WTC11 (cell line): ENCODE measurements around the gene ATP9B. TPM values are rescaled to one million over a fixed set of nuclear protein-coding genes. Genes with fewer than 3 reads are reported as not detected.
A peak's percentile ranks its signal among the peaks of the same experiment; 100 is the strongest.

ENCODE experiments used
- ATAC-seq: fragments of 200-7000 bp; cut with Tn5 transposase; 2 replicates; pipeline ENCODE4 v1.10.0; 2021; ENCODE audit warnings: mild to moderate bottlenecking, moderate library complexity
- CTCF ChIA-PET: fragments of 300-600 bp; sonication (Branson Sonifier 250); formaldehyde crosslinking; loops from one replicate; lab custom pipeline; 2021; ENCODE audit warnings: antibody characterized with exemption; lab: Charles Lee
- POLR2A ChIA-PET: fragments of 350-600 bp; sonication (Branson Sonifier 250); formaldehyde crosslinking; loops from one replicate; lab custom pipeline; 2021; ENCODE audit warnings: antibody characterized with exemption; lab: Charles Lee
- DNase-seq: peaks from one replicate; pipeline ENCODE4 v3.0.0; 2021; ENCODE audit warnings: low spot score
- H3K27ac Mint-ChIP-seq: 2 replicates; pipeline ENCODE4 v1.8.0; 2021; ENCODE audit warnings: mixed read lengths
- H3K27me3 Mint-ChIP-seq: 2 replicates; pipeline ENCODE4 v1.8.0; 2021; ENCODE audit warnings: low read depth, mild to moderate bottlenecking, moderate library complexity, mixed read lengths
- H3K36me3 Mint-ChIP-seq: 2 replicates; pipeline ENCODE4 v1.8.0; 2021; ENCODE audit warnings: mixed read lengths
- H3K4me1 Mint-ChIP-seq: 2 replicates; pipeline ENCODE4 v1.8.0; 2022; ENCODE audit warnings: mixed read lengths
- H3K4me3 Mint-ChIP-seq: 2 replicates; pipeline ENCODE4 v1.8.0; 2021; ENCODE audit warnings: mild to moderate bottlenecking, moderate library complexity, mixed read lengths
- H3K9me3 Mint-ChIP-seq: 2 replicates; pipeline ENCODE4 v1.8.0; 2021; ENCODE audit warnings: mixed read lengths
- ARID4B ChIP-seq: sonication (generic); formaldehyde crosslinking; IDR thresholded peaks from 2 replicates; pipeline ENCODE4 v1.8.0; 2023; ENCODE audit warnings: missing genetic modification reagents, mild to moderate bottlenecking, borderline replicate concordance
- CREM ChIP-seq: sonication (generic); formaldehyde crosslinking; IDR thresholded peaks from 2 replicates; pipeline ENCODE4 v1.8.1; 2022; ENCODE audit warnings: mild to moderate bottlenecking, missing genetic modification reagents, moderate library complexity
- ERG ChIP-seq: fragments of 250-450 bp; sonication (Bioruptor Pico); IDR thresholded peaks from 2 replicates; pipeline ENCODE4 v1.8.0; 2021; ENCODE audit warnings: mild to moderate bottlenecking
- ESRRA ChIP-seq: sonication (generic); formaldehyde crosslinking; IDR thresholded peaks from 2 replicates; pipeline ENCODE4 v1.8.1; 2022; ENCODE audit warnings: mild to moderate bottlenecking, missing genetic modification reagents, borderline replicate concordance
- FOXP1 ChIP-seq: sonication (generic); formaldehyde crosslinking; IDR thresholded peaks from 2 replicates; pipeline ENCODE4 v1.8.0; 2022; ENCODE audit warnings: missing genetic modification reagents, mild to moderate bottlenecking, moderate library complexity, borderline replicate concordance
- FOXP4 ChIP-seq: sonication (generic); formaldehyde crosslinking; IDR thresholded peaks from 2 replicates; pipeline ENCODE4 v1.8.0; 2022; ENCODE audit warnings: mild to moderate bottlenecking, missing genetic modification reagents
- GRHL2 ChIP-seq: fragments of 250-450 bp; sonication (Bioruptor Pico); IDR thresholded peaks from 2 replicates; pipeline ENCODE4 v1.8.0; 2022; ENCODE audit warnings: mild to moderate bottlenecking, moderate library complexity; ENCODE audit not compliant: insufficient replicate concordance, severe bottlenecking
- JUN ChIP-seq: sonication (generic); formaldehyde crosslinking; IDR thresholded peaks from 2 replicates; pipeline ENCODE4 v1.8.0; 2023; ENCODE audit warnings: mild to moderate bottlenecking, missing genetic modification reagents
- KAT7 ChIP-seq: sonication (generic); formaldehyde crosslinking; IDR thresholded peaks from 2 replicates; pipeline ENCODE4 v1.8.1; 2023; ENCODE audit warnings: missing genetic modification reagents, mild to moderate bottlenecking, borderline replicate concordance
- MAX ChIP-seq: sonication (generic); formaldehyde crosslinking; IDR thresholded peaks from 2 replicates; pipeline ENCODE4 v1.8.0; 2022; ENCODE audit warnings: mild to moderate bottlenecking, missing genetic modification reagents
- MYBL2 ChIP-seq: sonication (generic); formaldehyde crosslinking; IDR thresholded peaks from 2 replicates; pipeline ENCODE4 v1.8.1; 2023; ENCODE audit warnings: mild to moderate bottlenecking, moderate library complexity, missing genetic modification reagents
- NFATC4 ChIP-seq: fragments of 250-450 bp; sonication (Bioruptor Pico); IDR thresholded peaks from 2 replicates; pipeline ENCODE4 v1.9.0; 2021; ENCODE audit warnings: mild to moderate bottlenecking
- NFE2L1 ChIP-seq: sonication (generic); formaldehyde crosslinking; IDR thresholded peaks from 2 replicates; pipeline ENCODE4 v1.8.1; 2023; ENCODE audit warnings: missing genetic modification reagents
- OVOL2 ChIP-seq: fragments of 250-450 bp; sonication (Bioruptor Pico); IDR thresholded peaks from 2 replicates; pipeline ENCODE4 v1.9.0; 2021; ENCODE audit warnings: mild to moderate bottlenecking, borderline replicate concordance
- USF1 ChIP-seq: sonication (generic); formaldehyde crosslinking; IDR thresholded peaks from 2 replicates; pipeline ENCODE4 v1.8.0; 2022; ENCODE audit warnings: mild to moderate bottlenecking, missing genetic modification reagents
- ZBTB21 ChIP-seq: sonication (generic); formaldehyde crosslinking; IDR thresholded peaks from 2 replicates; pipeline ENCODE4 v1.8.1; 2023; ENCODE audit warnings: mild to moderate bottlenecking, missing genetic modification reagents, borderline replicate concordance
- ZNF219 ChIP-seq: sonication (generic); formaldehyde crosslinking; IDR thresholded peaks from 2 replicates; pipeline ENCODE4 v1.8.0; 2023; ENCODE audit warnings: missing genetic modification reagents, mild to moderate bottlenecking, borderline replicate concordance
- ZNF423 ChIP-seq: fragments of 250-450 bp; sonication (Bioruptor Pico); IDR thresholded peaks from 2 replicates; pipeline ENCODE4 v2.1.2; 2022; ENCODE audit warnings: mild to moderate bottlenecking, moderate library complexity
- ZNF512 ChIP-seq: sonication (generic); formaldehyde crosslinking; IDR thresholded peaks from 2 replicates; pipeline ENCODE4 v1.8.1; 2022; ENCODE audit warnings: missing genetic modification reagents, borderline replicate concordance
- total RNA-seq: library from RNA; stranded (reverse); gene quantifications from 3 replicates; pipeline ENCODE4 v1.2.3, GENCODE V29; 2021
- TF ChIP-seq, protein P1 (sequence below): sonication (generic); formaldehyde crosslinking; IDR thresholded peaks from 2 replicates; pipeline ENCODE4 v1.8.0; 2023; ENCODE audit warnings: mild to moderate bottlenecking, missing genetic modification reagents
- TF ChIP-seq, protein P2 (sequence below): sonication (generic); formaldehyde crosslinking; IDR thresholded peaks from 2 replicates; pipeline ENCODE4 v1.8.1; 2023; ENCODE audit warnings: mild to moderate bottlenecking, missing genetic modification reagents

ATP9B gene
- total RNA-seq, 1 experiment from 2014 or later = 19.0 TPM

GRCh38 chr18:79394534-79395307 lies 325.5 kb downstream of the ATP9B start:
- CTCF ChIA-PET = no interaction called here
- H3K9me3 Mint-ChIP-seq = no peaks in the 10 kb centered on the region
- POLR2A ChIA-PET = no interaction called here
- ATAC-seq (peak; percentile 20), DNase-seq (peak; percentile 53)
- H3K36me3 Mint-ChIP-seq = no peaks in the 10 kb centered on the region
- H3K27ac Mint-ChIP-seq = no peak overlapping the region
- peak overlapping the region; percentile 63 for H3K4me3 Mint-ChIP-seq
- H3K27me3 Mint-ChIP-seq = peaks cover 84% of the 10 kb centered on the region
- peaks cover 12% of the 10 kb centered on the region for H3K4me1 Mint-ChIP-seq
- TF ChIP-seq, protein P1, sequence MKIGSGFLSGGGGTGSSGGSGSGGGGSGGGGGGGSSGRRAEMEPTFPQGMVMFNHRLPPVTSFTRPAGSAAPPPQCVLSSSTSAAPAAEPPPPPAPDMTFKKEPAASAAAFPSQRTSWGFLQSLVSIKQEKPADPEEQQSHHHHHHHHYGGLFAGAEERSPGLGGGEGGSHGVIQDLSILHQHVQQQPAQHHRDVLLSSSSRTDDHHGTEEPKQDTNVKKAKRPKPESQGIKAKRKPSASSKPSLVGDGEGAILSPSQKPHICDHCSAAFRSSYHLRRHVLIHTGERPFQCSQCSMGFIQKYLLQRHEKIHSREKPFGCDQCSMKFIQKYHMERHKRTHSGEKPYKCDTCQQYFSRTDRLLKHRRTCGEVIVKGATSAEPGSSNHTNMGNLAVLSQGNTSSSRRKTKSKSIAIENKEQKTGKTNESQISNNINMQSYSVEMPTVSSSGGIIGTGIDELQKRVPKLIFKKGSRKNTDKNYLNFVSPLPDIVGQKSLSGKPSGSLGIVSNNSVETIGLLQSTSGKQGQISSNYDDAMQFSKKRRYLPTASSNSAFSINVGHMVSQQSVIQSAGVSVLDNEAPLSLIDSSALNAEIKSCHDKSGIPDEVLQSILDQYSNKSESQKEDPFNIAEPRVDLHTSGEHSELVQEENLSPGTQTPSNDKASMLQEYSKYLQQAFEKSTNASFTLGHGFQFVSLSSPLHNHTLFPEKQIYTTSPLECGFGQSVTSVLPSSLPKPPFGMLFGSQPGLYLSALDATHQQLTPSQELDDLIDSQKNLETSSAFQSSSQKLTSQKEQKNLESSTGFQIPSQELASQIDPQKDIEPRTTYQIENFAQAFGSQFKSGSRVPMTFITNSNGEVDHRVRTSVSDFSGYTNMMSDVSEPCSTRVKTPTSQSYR (CRISPR knock-in tag) = no peak
- no peak for TF ChIP-seq NFE2L1 (CRISPR knock-in tag)
- TF ChIP-seq MYBL2 (CRISPR knock-in tag) = 0 out of 2 replicates have a peak, but pooled peaks have one; percentile 16
- TF ChIP-seq OVOL2 (CRISPR knock-in tag) = no peak
- peak; percentile 27; the same call in 1 of the 2 replicates for TF ChIP-seq ZNF219 (CRISPR knock-in tag)
- TF ChIP-seq USF1 (CRISPR knock-in tag) = no peak
- TF ChIP-seq MAX (CRISPR knock-in tag) = peak; percentile 73; the same call in 1 of the 2 replicates
- 0 out of 2 replicates have a peak, but pooled peaks have one; percentile 11 for TF ChIP-seq FOXP4 (CRISPR knock-in tag)
- TF ChIP-seq ZNF512 (CRISPR knock-in tag) = no peak
- peak; percentile 66; the same call in 1 of the 2 replicates for TF ChIP-seq ARID4B (CRISPR knock-in tag)
- no peak for TF ChIP-seq CREM
- TF ChIP-seq, protein P2, sequence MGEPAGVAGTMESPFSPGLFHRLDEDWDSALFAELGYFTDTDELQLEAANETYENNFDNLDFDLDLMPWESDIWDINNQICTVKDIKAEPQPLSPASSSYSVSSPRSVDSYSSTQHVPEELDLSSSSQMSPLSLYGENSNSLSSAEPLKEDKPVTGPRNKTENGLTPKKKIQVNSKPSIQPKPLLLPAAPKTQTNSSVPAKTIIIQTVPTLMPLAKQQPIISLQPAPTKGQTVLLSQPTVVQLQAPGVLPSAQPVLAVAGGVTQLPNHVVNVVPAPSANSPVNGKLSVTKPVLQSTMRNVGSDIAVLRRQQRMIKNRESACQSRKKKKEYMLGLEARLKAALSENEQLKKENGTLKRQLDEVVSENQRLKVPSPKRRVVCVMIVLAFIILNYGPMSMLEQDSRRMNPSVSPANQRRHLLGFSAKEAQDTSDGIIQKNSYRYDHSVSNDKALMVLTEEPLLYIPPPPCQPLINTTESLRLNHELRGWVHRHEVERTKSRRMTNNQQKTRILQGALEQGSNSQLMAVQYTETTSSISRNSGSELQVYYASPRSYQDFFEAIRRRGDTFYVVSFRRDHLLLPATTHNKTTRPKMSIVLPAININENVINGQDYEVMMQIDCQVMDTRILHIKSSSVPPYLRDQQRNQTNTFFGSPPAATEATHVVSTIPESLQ (CRISPR knock-in tag) = no peak
- TF ChIP-seq ZBTB21 (CRISPR knock-in tag) = no peak
- no peak for TF ChIP-seq NFATC4
- TF ChIP-seq FOXP1 (CRISPR knock-in tag) = no peak; the same call in 1 of the 2 replicates
- no peak for TF ChIP-seq GRHL2 (CRISPR knock-in tag)
- no peak for TF ChIP-seq KAT7 (CRISPR knock-in tag)
- TF ChIP-seq ERG (CRISPR knock-in tag) = no peak
- 0 out of 2 replicates have a peak, but pooled peaks have one; percentile 58 for TF ChIP-seq JUN (CRISPR knock-in tag)
- peak; percentile 33; the same call in 1 of the 2 replicates for TF ChIP-seq ZNF423 (CRISPR knock-in tag)
- TF ChIP-seq ESRRA (CRISPR knock-in tag) = no peak
